ENCODE results near the gene TSC1. TPM values are rescaled to one million over a fixed set of nuclear protein-coding genes. Genes with fewer than 3 reads are reported as not detected.

TSC1 gene
- total and polyA plus RNA-seq, 2 experiments from 2014 or later = 23.7 to 48.0 TPM

- ATAC-seq (no peak), DNase-seq (ENCODE audit: low spot score) (no peak)
- no peaks in the 10 kb centered on the region for H3K9me2 ChIP-seq (ENCODE audit: insufficient read depth)
- Mint-ChIP-seq H3K36me3 (ENCODE audit: low read depth) (no peaks in the 10 kb centered on the region), H3K4me3 (no peak overlapping the region), H3K27ac (no peak overlapping the region), H3K9me3 (no peaks in the 10 kb centered on the region; the same call in 2 of the 3 replicates), H3K27me3 (ENCODE audit: insufficient read depth, low read depth, poor library complexity) (peaks cover 16% of the 10 kb centered on the region), H3K4me1 (peaks cover 32% of the 10 kb centered on the region)
- no peaks in the 10 kb centered on the region for H3K36me3 ChIP-seq (ENCODE audit: insufficient read depth)
- peak overlapping the region; percentile 63; the same call in 1 of the 2 replicates for H2AFZ ChIP-seq
- H3F3A ChIP-seq (replicated peaks; ENCODE audit: low read depth) = no peaks in the 10 kb centered on the region
- TF ChIP-seq STAT1 (IDR thresholded peaks at IDR 0.05; ENCODE audit: unreplicated experiment) = no peak
- no peak for TF ChIP-seq POLR2AphosphoS5 (IDR thresholded peaks at IDR 0.05; ENCODE audit: low read depth)
- no peak for TF ChIP-seq ETS1 (IDR thresholded peaks at IDR 0.05)
- H3K4me2 ChIP-seq = no peak overlapping the region
- no peaks in the 10 kb centered on the region for H3K27me3 ChIP-seq (ENCODE audit: insufficient read depth)
- no peaks in the 10 kb centered on the region; the same call in 1 of the 2 replicates for H4K20me1 ChIP-seq (replicated peaks; ENCODE audit: insufficient read depth)
- no peak overlapping the region for H3K27ac ChIP-seq (ENCODE audit: low read depth)
- no peak overlapping the region for H3K4me3 ChIP-seq
- H3K4me1 ChIP-seq (ENCODE audit: insufficient read depth) = peaks cover 16% of the 10 kb centered on the region
- peaks cover 15% of the 10 kb centered on the region for H3K79me2 ChIP-seq (replicated peaks; ENCODE audit: insufficient read depth)
Observed at GRCh38 chr9:132947756-132948155, 3.3 kb upstream of the TSC1 start.

DNA sequence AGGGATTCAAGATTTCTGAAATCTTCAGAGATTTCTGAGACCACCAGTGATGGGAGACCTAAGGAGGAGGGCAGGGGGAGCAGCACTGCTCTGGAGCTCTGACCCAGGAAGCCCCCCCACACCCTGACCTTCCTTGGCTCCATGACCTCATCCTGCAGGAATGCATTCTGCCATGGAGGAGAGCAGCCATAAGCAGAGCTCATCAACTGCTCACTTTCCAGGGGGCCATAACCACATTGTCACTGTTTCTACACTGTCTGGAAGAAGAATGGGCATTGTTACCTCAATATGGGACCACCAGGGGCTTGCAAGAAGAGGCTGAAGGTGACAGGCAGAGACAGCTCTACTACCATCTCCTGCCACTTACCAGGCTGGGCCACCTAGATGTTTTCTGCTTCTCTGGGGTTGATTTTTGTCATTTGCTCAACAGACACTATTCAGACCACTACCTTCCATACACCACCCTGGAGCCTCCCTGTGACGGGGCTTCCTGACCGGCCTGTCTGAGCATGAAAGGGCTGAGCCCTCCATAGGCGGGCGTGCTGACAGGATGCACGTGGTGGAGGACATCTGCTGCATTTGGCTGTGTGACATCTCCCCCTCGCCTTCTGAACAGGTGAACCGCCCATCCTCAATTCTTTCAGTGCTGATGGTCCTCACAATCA is 2.3 kb upstream of the TSC1 start:
- no peaks in the 10 kb centered on the region for H3F3A ChIP-seq (replicated peaks; ENCODE audit: low read depth)
- no peak overlapping the region for H3K4me3 ChIP-seq
- Mint-ChIP-seq H3K9me3 (no peaks in the 10 kb centered on the region; the same call in 2 of the 3 replicates), H3K4me1 (peaks cover 42% of the 10 kb centered on the region), H3K27ac (no peak overlapping the region), H3K27me3 (ENCODE audit: insufficient read depth, low read depth, poor library complexity) (peaks cover 14% of the 10 kb centered on the region), H3K4me3 (no peak overlapping the region; the same call in 2 of the 3 replicates), H3K36me3 (ENCODE audit: low read depth) (no peaks in the 10 kb centered on the region)
- no peaks in the 10 kb centered on the region for H3K9me2 ChIP-seq (ENCODE audit: insufficient read depth)
- peak; percentile 62 for DNase-seq (ENCODE audit: low spot score)
- peaks cover 25% of the 10 kb centered on the region for H3K79me2 ChIP-seq (replicated peaks; ENCODE audit: insufficient read depth)
- no peak overlapping the region for H3K27ac ChIP-seq (ENCODE audit: low read depth)
- H2AFZ ChIP-seq = peak overlapping the region; percentile 38
- H3K4me2 ChIP-seq = 0 out of 2 replicates have a peak overlapping the region, but pooled peaks have one; percentile 35
- H3K27me3 ChIP-seq (ENCODE audit: insufficient read depth) = no peaks in the 10 kb centered on the region
- peak; percentile 9 for ATAC-seq
- H3K4me1 ChIP-seq (ENCODE audit: insufficient read depth) = peaks cover 26% of the 10 kb centered on the region
- H3K36me3 ChIP-seq (ENCODE audit: insufficient read depth) = no peaks in the 10 kb centered on the region
- no peaks in the 10 kb centered on the region; the same call in none of the 2 replicates for H4K20me1 ChIP-seq (replicated peaks; ENCODE audit: insufficient read depth)
- no peak for TF ChIP-seq ZNF331 (CRISPR knock-in tag; IDR thresholded peaks at IDR 0.05; ENCODE audit: low read depth)
- no peak for TF ChIP-seq ZNF114 (CRISPR knock-in tag; IDR thresholded peaks at IDR 0.05)
- no peak for TF ChIP-seq JUNB (IDR thresholded peaks at IDR 0.05; ENCODE audit: unreplicated experiment)
- TF ChIP-seq, protein P1, sequence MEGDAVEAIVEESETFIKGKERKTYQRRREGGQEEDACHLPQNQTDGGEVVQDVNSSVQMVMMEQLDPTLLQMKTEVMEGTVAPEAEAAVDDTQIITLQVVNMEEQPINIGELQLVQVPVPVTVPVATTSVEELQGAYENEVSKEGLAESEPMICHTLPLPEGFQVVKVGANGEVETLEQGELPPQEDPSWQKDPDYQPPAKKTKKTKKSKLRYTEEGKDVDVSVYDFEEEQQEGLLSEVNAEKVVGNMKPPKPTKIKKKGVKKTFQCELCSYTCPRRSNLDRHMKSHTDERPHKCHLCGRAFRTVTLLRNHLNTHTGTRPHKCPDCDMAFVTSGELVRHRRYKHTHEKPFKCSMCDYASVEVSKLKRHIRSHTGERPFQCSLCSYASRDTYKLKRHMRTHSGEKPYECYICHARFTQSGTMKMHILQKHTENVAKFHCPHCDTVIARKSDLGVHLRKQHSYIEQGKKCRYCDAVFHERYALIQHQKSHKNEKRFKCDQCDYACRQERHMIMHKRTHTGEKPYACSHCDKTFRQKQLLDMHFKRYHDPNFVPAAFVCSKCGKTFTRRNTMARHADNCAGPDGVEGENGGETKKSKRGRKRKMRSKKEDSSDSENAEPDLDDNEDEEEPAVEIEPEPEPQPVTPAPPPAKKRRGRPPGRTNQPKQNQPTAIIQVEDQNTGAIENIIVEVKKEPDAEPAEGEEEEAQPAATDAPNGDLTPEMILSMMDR (conservative IDR thresholded peaks at IDR 0.05; ENCODE audit: low read depth in 2 of 2) = no peak
- TF ChIP-seq EZH2phosphoT487 (IDR thresholded peaks at IDR 0.05; ENCODE audit: unreplicated experiment) = no peak
- no peak for TF ChIP-seq CREB1 (CRISPR knock-in tag; IDR thresholded peaks at IDR 0.05; ENCODE audit: low read depth)
- no peak for TF ChIP-seq POLR2AphosphoS5 (IDR thresholded peaks at IDR 0.05; ENCODE audit: low read depth)
- TF ChIP-seq STAT1 (IDR thresholded peaks at IDR 0.05; ENCODE audit: unreplicated experiment) = no peak
- TF ChIP-seq ZNF462 (CRISPR knock-in tag; IDR thresholded peaks at IDR 0.05) = no peak
- TF ChIP-seq EZH2 (IDR thresholded peaks at IDR 0.05; ENCODE audit: low read depth, unreplicated experiment) = no peak
- TF ChIP-seq NANOG (IDR thresholded peaks at IDR 0.05; ENCODE audit: borderline replicate concordance) = no peak

Measured in GM23338 (cell line).